HepG2 (cell line): ENCODE measurements around the gene AHNAK. TPM values are rescaled to one million over a fixed set of nuclear protein-coding genes. Genes with fewer than 3 reads are reported as not detected.

Experiments used
- ATF1 ChIP-seq: IDR thresholded peaks from 2 replicates; pipeline ENCODE4 v1.6.1; 2016; ENCODE audit warnings: mild to moderate bottlenecking, control low read depth
- HNRNPLL ChIP-seq: fragments of 200-400 bp; formaldehyde crosslinking; IDR thresholded peaks from 2 replicates; pipeline ENCODE4 v1.6.1; 2017; ENCODE audit warnings: mild to moderate bottlenecking, low read depth, low read length; ENCODE audit not compliant: poor library complexity, severe bottlenecking
- KDM3A ChIP-seq: IDR thresholded peaks from 2 replicates; pipeline ENCODE4 v1.6.1; 2018; ENCODE audit warnings: low read depth, missing compliant biosample characterization
- KLF16 ChIP-seq, 2 experiments: sonication (generic) in 1 of 2; formaldehyde crosslinking in 1 of 2; IDR thresholded peaks; 2 replicates each; pipeline versions ENCODE4 v1.6.1 to v1.8.0; 2016 to 2023; ENCODE audit warnings: missing genetic modification reagents in 2 of 2, missing compliant biosample characterization in 1 of 2
- MAFK ChIP-seq, 2 experiments: IDR thresholded peaks in 1 of 2; conservative IDR thresholded peaks in 1 of 2; 2 replicates each; pipeline ENCODE4 v1.6.1; 2011; ENCODE audit warnings: improper control_type of control experiment in 2 of 2, low read length in 2 of 2
- NFYB ChIP-seq: sonication (generic); formaldehyde crosslinking; IDR thresholded peaks from 2 replicates; pipeline ENCODE4 v1.4.0; 2020; ENCODE audit warnings: missing genetic modification reagents
- ONECUT2 ChIP-seq: sonication (generic); formaldehyde crosslinking; IDR thresholded peaks from 2 replicates; pipeline ENCODE4 v1.4.0; 2020; ENCODE audit warnings: missing genetic modification reagents
- RAD51 ChIP-seq: fragments of 450-650 bp; IDR thresholded peaks from 2 replicates; pipeline ENCODE4 v1.6.1; 2016; ENCODE audit warnings: borderline replicate concordance
- REPIN1 ChIP-seq: sonication (generic); formaldehyde crosslinking; IDR thresholded peaks from 2 replicates; pipeline ENCODE4 v1.8.0; 2022; ENCODE audit warnings: missing genetic modification reagents, low read depth, mild to moderate bottlenecking, borderline replicate concordance
- SKI ChIP-seq: fragments of 450-650 bp; IDR thresholded peaks from one replicate; pipeline ENCODE4 v1.6.1; 2018; ENCODE audit warnings: mild to moderate bottlenecking; ENCODE audit not compliant: partially characterized antibody
- SMAD9 ChIP-seq: sonication (generic); formaldehyde crosslinking; IDR thresholded peaks from 2 replicates; pipeline ENCODE4 v1.5.1; 2020; ENCODE audit warnings: mild to moderate bottlenecking, missing genetic modification reagents
- SUZ12 ChIP-seq: fragments of 150-350 bp; IDR thresholded peaks from 2 replicates; pipeline ENCODE4 v1.6.1; 2014; ENCODE audit warnings: low read depth, low read length
- TBP ChIP-seq: sonication (generic); formaldehyde crosslinking; IDR thresholded peaks from 2 replicates; pipeline ENCODE4 v1.5.0; 2020; ENCODE audit warnings: missing genetic modification reagents
- ZFP37 ChIP-seq: sonication (generic); formaldehyde crosslinking; IDR thresholded peaks from 2 replicates; pipeline ENCODE4 v1.4.0; 2020; ENCODE audit warnings: missing genetic modification reagents, borderline replicate concordance
- ZNF143 ChIP-seq: sonication (generic); formaldehyde crosslinking; IDR thresholded peaks from 2 replicates; pipeline ENCODE4 v1.4.0; 2020; ENCODE audit warnings: missing genetic modification reagents
- ZNF441 ChIP-seq: sonication (generic); formaldehyde crosslinking; IDR thresholded peaks from 2 replicates; pipeline ENCODE4 v1.7.0; 2021; ENCODE audit warnings: missing genetic modification reagents, borderline replicate concordance
- ZNF556 ChIP-seq: sonication (generic); formaldehyde crosslinking; IDR thresholded peaks from 2 replicates; pipeline ENCODE4 v1.4.0; 2020; ENCODE audit warnings: mild to moderate bottlenecking, missing genetic modification reagents, borderline replicate concordance
- ZNF558 ChIP-seq: sonication (generic); formaldehyde crosslinking; IDR thresholded peaks from 2 replicates; pipeline ENCODE4 v1.9.0; 2022; ENCODE audit warnings: mild to moderate bottlenecking, missing genetic modification reagents, borderline replicate concordance
- ZNF567 ChIP-seq: sonication (generic); formaldehyde crosslinking; IDR thresholded peaks from 2 replicates; pipeline ENCODE4 v1.8.1; 2023; ENCODE audit warnings: mild to moderate bottlenecking, missing genetic modification reagents, borderline replicate concordance
- ZSCAN30 ChIP-seq: sonication (generic); formaldehyde crosslinking; IDR thresholded peaks from 2 replicates; pipeline ENCODE4 v1.5.0; 2020; ENCODE audit warnings: mild to moderate bottlenecking, missing genetic modification reagents
- polyA plus RNA-seq, 8 experiments: library from polyadenylated mRNA; depleted of rRNA in 3 of 8; stranded (reverse) in 7 of 8; unstranded in 1 of 8; fragments of >200 nt; fragmentation: Illumina TruSeq in 4 of 8; extraction: Trizol in 4 of 8; gene quantifications; 2 replicates each; pipeline versions ENCODE4 v1.2.1 to v1.2.3, GENCODE V29; 2011 to 2016; ENCODE audit warnings: low read depth in 4 of 8, missing spikeins in 1 of 8, mixed read lengths in 1 of 8; ENCODE audit not compliant: insufficient read depth in 1 of 8
- total RNA-seq, 5 experiments: library from RNA; depleted of rRNA; stranded (reverse); fragments of >200 nt; fragmentation: Illumina TruSeq; extraction: Trizol; gene quantifications; 2 replicates each; pipeline ENCODE4 v1.2.3, GENCODE V29; 2016; ENCODE audit warnings: low read depth in 1 of 5
- TF ChIP-seq, protein P1 (sequence below): sonication (generic); formaldehyde crosslinking; IDR thresholded peaks from 2 replicates; pipeline ENCODE4 v1.5.0; 2020; ENCODE audit warnings: mild to moderate bottlenecking, missing genetic modification reagents
- TF ChIP-seq, protein P2 (sequence below): sonication (generic); formaldehyde crosslinking; IDR thresholded peaks from 2 replicates; pipeline ENCODE4 v1.4.0; 2020; ENCODE audit warnings: missing genetic modification reagents; ENCODE audit errors: not compliant biosample characterization
- TF ChIP-seq, protein P3 (sequence below): sonication (generic); formaldehyde crosslinking; IDR thresholded peaks from 2 replicates; pipeline ENCODE4 v1.4.0; 2020; ENCODE audit warnings: missing genetic modification reagents

Gene AHNAK
- total and polyA plus RNA-seq, 2 of the 13 experiments (the other 11 are each of a cell fraction or from before 2014, with no cell fraction given) = 23.4 to 25.0 TPM

DNA sequence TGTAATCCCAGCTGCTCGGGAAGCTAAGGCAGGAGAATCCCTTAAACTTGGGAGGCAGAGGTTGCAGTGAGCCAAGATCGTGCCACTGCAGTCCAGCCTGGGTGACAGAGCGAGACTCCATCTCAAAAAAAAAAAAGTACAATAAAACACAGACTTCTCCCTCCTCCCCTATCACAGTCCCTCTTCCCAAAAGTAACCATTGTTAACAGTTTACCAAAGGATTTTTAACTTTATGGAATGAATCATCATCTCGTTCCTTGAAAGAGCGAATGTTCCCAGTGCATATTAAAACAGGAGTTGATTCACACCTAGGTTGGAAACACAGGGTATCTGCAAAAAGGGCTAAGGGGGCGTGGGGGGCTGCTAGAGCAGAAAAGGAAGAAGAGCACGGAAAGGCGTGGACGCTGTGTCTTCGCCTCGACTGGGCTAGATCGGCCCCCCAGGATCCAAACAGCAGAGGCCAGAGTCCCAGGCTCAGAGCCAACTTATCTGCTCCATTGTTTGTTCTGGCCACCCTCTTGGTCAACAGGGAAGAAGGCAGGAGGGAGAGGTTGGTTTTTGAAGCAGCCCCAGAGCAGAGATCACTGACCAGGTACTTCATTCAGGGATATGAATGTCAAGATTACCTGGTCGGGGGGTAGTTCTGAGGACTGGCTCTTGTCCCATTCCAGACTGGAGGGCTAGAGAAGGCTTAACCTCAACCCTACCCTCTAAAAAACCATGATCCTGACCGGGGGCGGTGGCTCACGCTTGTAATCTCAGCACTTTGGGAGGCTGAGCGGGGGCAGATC is 2.1 kb upstream of the AHNAK start (continued):
- TF ChIP-seq, protein P1, sequence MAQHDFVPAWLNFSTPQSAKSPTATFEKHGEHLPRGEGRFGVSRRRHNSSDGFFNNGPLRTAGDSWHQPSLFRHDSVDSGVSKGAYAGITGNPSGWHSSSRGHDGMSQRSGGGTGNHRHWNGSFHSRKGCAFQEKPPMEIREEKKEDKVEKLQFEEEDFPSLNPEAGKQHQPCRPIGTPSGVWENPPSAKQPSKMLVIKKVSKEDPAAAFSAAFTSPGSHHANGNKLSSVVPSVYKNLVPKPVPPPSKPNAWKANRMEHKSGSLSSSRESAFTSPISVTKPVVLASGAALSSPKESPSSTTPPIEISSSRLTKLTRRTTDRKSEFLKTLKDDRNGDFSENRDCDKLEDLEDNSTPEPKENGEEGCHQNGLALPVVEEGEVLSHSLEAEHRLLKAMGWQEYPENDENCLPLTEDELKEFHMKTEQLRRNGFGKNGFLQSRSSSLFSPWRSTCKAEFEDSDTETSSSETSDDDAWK = no peak
- no peak for TF ChIP-seq ZNF567 (CRISPR knock-in tag)
- TF ChIP-seq, protein P2, sequence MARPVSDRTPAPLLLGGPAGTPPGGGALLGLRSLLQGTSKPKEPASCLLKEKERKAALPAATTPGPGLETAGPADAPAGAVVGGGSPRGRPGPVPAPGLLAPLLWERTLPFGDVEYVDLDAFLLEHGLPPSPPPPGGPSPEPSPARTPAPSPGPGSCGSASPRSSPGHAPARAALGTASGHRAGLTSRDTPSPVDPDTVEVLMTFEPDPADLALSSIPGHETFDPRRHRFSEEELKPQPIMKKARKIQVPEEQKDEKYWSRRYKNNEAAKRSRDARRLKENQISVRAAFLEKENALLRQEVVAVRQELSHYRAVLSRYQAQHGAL (CRISPR knock-in tag) = no peak
- no peak for TF ChIP-seq ONECUT2 (CRISPR knock-in tag)
- no peak for TF ChIP-seq SUZ12
- TF ChIP-seq, protein P3, sequence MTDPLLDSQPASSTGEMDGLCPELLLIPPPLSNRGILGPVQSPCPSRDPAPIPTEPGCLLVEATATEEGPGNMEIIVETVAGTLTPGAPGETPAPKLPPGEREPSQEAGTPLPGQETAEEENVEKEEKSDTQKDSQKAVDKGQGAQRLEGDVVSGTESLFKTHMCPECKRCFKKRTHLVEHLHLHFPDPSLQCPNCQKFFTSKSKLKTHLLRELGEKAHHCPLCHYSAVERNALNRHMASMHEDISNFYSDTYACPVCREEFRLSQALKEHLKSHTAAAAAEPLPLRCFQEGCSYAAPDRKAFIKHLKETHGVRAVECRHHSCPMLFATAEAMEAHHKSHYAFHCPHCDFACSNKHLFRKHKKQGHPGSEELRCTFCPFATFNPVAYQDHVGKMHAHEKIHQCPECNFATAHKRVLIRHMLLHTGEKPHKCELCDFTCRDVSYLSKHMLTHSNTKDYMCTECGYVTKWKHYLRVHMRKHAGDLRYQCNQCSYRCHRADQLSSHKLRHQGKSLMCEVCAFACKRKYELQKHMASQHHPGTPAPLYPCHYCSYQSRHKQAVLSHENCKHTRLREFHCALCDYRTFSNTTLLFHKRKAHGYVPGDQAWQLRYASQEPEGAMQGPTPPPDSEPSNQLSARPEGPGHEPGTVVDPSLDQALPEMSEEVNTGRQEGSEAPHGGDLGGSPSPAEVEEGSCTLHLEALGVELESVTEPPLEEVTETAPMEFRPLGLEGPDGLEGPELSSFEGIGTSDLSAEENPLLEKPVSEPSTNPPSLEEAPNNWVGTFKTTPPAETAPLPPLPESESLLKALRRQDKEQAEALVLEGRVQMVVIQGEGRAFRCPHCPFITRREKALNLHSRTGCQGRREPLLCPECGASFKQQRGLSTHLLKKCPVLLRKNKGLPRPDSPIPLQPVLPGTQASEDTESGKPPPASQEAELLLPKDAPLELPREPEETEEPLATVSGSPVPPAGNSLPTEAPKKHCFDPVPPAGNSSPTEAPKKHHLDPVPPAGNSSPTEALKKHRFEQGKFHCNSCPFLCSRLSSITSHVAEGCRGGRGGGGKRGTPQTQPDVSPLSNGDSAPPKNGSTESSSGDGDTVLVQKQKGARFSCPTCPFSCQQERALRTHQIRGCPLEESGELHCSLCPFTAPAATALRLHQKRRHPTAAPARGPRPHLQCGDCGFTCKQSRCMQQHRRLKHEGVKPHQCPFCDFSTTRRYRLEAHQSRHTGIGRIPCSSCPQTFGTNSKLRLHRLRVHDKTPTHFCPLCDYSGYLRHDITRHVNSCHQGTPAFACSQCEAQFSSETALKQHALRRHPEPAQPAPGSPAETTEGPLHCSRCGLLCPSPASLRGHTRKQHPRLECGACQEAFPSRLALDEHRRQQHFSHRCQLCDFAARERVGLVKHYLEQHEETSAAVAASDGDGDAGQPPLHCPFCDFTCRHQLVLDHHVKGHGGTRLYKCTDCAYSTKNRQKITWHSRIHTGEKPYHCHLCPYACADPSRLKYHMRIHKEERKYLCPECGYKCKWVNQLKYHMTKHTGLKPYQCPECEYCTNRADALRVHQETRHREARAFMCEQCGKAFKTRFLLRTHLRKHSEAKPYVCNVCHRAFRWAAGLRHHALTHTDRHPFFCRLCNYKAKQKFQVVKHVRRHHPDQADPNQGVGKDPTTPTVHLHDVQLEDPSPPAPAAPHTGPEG (CRISPR knock-in tag) = no peak
- TF ChIP-seq KLF16 (CRISPR knock-in tag; IDR thresholded peaks at IDR 0.05) = peak in 1 of 2 experiments; percentile 63; a peak in 1 of 4 replicates
- TF ChIP-seq KDM3A (CRISPR knock-in tag) = peak; percentile 22; the same call in 1 of the 2 replicates
- TF ChIP-seq RAD51 = no peak
- TF ChIP-seq REPIN1 = 0 out of 2 replicates have a peak, but pooled peaks have one; percentile 46
- TF ChIP-seq TBP (CRISPR knock-in tag) = no peak
- no peak for TF ChIP-seq NFYB (CRISPR knock-in tag)
- no peak for TF ChIP-seq ZNF556 (CRISPR knock-in tag)
- TF ChIP-seq MAFK (conservative IDR thresholded peaks at IDR 0.05 in 1 of 2, IDR thresholded peaks at IDR 0.05 in 1 of 2; ENCODE audit: low read length in 2 of 2) = no peak
- 0 out of 2 replicates have a peak, but pooled peaks have one; percentile 1 for TF ChIP-seq ZNF143 (CRISPR knock-in tag)
- no peak for TF ChIP-seq ZFP37 (CRISPR knock-in tag)
- TF ChIP-seq ZNF441 (CRISPR knock-in tag) = 0 out of 2 replicates have a peak, but pooled peaks have one; percentile 45
- TF ChIP-seq ZSCAN30 (CRISPR knock-in tag) = no peak
- TF ChIP-seq HNRNPLL = no peak
- no peak for TF ChIP-seq SMAD9
- TF ChIP-seq SKI = no peak
- no peak for TF ChIP-seq ZNF558 (CRISPR knock-in tag)
- TF ChIP-seq ATF1 = no peak
